Retina (tissue), 1 donor: ENCODE results near the gene PRPF31.

Experiments
- DNase-seq: peaks from one replicate; pipeline ENCODE4 v3.0.0-alpha.2; 2016

Gene PRPF31

DNA sequence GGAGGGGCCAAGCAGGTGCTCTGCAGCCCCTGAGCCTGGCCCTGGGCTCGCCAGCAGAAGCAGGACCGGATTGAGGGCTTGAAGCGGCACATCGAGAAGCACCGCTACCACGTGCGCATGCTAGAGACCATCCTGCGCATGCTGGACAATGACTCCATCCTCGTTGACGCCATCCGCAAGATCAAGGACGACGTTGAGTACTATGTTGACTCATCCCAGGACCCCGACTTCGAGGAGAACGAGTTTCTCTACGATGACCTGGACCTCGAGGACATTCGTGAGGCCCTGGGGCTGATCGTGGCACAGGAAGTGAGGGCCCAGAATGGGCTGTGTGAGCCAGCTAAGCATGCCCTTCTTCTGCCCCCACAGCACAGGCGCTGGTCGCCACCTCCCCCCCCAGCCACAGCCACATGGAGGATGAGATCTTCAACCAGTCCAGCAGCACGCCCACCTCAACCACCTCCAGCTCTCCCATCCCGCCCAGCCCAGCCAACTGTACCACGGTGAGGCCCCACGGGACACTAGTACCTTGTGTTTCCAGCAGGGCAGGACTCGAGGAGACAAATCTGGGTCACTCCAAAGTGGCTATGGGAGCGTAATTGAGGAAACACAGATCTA, 30.1 kb downstream of the PRPF31 start:
- no peak for DNase-seq

DNA sequence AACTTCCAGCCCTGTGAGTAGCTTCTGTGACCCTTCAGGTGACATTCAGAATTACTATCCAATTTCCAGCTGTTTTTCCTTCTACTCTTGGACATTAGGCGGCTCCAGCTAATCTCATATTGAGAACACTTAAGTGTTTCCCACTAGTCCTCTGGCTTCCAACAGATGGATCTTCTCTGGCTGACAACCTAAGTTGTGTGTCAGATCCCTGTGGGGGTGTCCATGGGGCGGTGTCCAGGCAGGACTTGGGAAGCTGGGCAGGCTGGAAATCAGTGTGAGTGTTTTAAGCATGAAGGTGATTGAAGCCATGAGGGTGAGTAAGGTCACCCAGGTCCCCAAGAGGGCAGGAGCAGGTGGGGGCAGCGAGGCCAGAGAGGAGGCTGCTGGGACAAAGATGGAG, 32.1 kb downstream of the PRPF31 start:
- no peak for DNase-seq

DNA sequence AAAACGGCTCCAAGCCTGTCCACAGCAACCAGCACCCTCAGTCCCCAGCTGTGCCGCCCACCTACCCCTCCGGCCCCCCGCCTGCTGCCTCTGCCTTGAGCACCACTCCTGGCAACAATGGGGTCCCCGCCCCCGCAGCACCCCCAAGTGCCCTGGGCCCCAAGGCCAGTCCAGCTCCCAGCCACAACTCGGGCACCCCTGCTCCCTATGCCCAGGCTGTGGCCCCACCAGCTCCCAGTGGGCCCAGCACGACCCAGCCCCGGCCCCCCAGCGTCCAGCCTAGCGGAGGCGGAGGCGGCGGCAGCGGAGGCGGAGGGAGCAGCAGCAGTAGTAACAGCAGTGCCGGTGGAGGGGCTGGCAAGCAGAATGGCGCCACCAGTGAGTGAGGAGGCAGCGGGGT, 32.6 kb downstream of the PRPF31 start:
- DNase-seq, result no peak

DNA sequence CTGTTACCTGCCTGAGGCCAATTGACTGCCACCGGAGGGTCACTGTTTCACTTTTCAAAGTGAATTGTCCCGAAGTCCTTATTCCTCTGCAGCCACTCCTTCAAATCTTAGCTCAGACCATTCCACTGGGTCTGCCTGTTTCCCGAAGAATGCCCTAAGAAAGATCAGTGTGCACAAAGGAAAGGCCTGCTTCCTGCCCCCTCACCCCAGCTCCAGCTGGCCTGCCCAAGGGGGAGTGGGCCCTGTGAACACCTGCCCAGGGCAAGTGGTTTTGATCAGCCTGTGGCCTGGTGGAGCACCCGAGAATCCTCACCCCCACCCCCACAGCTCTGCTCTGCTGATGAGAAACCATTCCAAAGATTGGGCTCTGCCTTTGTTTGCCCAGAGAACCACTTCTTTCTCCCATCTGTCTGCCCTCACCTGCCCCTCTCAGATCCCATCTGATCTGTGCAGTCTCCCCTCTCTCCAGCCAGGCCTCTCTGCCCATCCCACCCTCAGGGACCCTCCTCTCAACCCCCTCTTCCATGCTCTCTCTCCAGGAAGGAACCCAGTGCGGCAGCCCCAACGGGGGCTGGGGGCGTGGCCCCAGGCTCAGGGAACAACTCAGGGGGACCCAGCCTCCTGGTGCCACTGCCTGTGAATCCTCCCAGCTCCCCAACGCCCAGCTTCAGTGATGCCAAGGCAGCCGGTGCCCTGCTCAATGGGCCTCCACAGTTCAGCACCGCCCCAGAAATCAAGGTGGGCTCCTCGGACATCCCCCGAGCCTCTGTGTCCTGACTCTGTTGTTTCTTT, 33.7 kb downstream of the PRPF31 start:
- DNase-seq, result no peak

DNA sequence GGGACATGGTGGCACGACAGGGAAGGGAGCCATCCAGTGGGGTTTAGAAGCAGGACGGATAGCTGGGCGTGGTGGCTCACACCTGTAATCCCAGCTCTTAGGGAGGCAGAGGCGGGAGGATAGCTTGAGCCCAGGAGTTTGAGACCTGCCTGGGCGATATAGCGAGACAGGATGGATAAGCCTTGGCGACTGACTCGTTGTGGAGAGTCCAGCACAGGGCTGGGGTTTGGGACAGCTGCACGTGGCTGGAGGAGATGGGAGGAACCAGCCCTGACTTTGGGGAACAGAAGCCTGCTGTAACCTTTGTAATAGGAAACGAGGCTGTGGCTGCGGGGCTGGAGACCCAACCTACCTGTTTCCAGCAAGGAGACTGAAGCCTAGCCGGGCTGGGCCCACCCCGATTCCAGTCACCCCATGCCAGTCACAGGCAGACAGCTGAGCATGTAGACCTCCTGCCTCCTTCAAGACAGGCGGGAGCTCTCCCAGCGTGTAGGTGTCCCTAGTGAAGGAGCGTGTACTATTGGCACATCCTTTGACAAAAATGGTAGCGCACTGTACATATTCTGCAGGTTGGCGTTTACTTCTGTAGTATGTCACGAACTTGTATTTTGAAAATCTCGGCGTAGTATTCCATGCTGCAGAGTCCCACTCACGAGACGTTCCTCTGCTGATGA, 35.9 kb downstream of the PRPF31 start:
- no peak for DNase-seq

DNA sequence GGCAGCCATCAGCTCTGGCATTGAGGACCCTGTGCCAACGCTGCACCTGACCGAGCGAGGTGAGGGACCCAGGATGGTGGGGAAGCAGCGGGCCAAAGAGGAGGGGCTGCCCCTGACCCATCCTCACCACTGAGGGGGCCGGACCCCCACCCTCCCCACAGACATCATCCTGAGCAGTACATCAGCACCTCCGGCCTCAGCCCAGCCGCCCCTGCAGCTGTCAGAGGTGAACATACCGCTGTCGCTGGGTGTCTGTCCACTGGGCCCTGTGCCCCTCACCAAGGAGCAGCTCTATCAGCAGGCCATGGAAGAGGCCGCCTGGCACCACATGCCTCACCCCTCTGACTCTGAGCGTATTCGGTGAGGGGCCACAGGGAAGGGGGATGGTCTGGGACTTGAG, 36.7 kb downstream of the PRPF31 start:
- no peak for DNase-seq

DNA sequence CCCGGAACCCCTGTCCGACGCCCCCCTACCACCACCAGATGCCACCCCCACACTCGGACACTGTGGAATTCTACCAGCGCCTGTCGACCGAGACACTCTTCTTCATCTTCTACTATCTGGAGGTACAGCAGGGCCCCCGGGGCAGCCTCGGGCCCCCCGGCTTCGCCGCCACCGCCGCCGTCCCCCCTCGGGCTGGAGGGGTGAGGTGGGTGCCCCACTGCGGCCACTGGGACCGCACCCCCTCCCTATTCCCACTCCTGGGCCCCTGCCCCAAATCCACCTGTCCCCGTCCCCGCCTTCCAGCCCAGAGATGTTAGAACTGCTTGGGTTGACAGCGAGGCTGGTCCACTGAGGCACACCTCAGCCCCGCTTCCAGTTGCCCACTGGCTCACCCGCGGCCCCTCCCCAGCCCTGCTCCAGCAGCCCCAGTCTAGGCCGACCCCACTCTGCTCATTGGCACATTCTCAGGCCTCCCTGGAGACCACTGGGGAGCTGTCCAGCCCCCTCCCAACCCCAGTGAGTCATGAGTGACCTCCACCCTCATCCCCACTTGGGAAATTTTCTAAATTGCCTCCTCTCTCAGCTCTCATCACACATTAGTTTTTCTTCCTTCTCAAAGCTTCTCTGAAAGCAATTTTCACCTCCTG, 37.4 kb downstream of the PRPF31 start:
- DNase-seq, result no peak

DNA sequence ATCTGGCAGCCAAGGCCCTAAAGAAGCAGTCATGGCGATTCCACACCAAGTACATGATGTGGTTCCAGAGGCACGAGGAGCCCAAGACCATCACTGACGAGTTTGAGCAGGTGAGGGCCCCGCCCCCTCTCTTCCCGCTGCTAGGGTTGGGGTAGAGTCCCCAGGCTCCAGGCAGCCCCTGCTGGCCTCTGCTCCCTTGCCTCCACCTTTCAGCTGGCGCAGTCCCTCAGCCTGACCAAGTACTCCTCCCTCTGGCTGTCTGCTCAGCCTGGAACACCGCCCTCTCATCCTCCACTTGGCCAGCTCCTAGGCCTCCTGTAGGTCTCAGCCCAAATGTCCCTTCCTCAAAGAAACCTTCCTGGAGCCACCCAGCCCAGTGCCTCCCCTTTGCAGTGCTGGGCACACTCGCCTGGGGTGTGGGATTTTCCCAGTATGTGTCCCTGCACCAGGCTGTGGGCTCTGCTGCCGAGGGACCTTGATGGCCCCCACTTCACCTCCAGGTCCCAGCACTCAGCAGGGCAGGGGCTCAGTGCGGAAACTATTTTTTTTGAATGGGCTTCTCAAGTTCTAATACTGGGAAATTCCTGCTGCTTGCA, 38.3 kb downstream of the PRPF31 start:
- no peak for DNase-seq

DNA sequence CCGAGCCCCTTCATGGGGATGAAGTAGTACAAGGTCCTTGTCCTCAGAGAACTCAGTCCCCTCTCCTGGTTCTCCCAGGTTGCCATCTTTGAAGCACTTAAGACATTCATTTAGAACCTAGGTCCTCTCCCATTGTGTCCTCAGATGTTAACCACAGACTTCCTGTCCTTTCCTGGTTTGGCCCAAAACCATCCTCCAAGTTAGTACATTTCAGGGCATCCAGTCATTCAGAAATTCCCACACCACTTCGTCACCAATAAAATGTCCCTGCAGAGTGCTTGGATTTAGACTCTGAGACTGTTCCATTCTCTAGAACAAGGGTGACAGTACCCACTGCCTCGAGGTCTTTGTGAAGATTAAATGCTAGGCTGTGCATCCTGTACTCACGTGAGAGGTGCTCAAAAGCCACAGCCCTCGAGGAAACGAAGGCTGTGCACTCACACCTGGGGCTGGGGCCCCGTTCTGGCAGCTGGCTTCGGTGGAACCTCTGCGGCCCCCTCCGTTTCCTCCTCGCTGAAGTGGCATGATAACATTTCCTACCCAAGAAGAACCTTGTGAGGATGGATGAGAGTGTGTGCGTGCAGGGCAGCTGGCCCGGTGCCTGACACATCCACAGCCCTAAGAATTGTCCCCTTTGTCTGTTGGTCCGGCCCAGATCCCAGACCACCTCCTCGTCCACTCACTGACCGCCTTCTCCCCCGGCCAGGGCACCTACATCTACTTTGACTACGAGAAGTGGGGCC, 39.2 kb downstream of the PRPF31 start:
- DNase-seq, result no peak

DNA sequence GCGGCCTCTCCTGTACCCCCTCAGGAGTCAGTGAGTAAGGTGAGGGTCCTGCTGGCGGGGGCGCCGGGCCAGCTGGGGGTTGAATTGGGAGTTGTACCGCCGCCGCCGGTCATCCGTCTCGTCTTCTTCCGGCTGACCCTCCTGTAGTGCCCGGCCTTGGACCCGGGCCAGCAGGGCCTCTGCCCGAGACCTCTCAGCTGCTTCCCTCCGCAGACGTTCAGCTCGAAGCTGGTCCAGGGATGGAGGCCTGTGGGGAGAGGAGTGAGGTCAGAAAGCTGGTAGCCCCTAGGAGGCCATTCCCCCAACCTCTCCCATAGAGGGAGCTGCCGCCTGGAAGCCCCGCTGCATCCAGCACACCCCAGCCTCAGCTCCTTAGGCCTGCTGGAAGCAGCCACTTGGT, 40.1 kb downstream of the PRPF31 start:
- no peak for DNase-seq

DNA sequence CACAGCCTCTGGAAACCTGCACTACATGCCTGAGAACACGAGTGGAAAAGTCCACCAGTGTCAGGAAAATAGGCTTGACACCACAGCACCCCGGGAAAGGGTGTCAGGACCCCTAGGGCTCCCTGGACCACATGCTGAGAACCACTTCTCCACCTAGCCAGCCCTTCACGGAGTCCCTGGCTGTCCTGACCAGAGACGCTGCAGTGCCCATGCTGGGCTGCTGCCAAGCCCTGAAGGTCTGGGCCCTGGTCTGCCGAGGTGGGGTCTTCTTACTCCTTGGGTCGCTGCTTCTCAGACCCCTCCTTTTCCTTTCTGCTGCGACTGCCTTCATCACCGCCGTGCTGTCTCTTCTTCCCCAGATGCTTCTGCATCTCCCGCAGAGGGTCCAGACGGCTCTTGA, 40.9 kb downstream of the PRPF31 start:
- DNase-seq, result no peak

DNA sequence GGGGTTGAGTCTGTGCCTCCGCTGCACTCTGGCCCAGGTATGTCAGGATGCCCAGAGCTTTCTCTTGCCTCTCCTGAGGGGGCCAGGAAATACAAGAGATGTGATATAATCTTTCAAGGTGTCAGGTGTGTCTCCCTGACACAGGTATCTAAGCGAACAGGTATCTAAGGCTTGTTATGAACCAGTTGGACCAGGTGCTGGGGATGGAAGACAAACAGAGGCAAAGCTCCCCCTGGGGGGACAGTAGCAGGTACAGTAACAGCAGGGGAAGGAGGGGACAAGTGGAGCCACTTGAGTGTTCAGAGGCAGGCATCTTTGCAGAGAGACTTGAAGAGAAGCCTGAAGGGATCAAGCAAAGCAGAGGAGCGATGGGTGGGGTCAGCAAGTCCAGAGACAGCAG, 41.4 kb downstream of the PRPF31 start:
- DNase-seq, result no peak

DNA sequence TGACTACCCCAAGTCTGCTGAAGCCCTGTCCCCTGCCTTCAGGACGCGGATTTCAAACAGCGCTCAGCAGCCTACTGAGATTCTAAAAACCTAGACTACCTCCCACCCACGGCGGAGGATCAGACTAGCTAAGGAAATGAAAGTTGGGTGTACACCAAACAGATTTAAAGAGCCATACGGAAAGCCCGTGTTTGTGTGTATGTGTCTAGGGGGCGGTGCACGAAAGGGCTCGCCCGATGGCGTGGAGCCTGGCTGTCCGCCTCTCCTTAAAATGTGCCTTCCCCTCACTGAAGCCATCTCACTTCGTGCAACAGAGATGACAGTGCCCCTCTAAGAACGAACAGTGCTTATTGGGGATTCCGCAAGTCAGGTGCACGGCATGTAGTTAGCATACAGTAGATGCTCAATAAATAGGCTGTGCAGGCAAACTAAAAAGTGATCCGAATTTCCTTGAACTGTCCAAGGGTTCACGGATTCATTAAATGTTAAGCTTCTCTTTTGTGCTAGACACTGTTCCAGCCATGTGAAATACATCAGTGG, 43.3 kb downstream of the PRPF31 start:
- DNase-seq, result no peak

DNA sequence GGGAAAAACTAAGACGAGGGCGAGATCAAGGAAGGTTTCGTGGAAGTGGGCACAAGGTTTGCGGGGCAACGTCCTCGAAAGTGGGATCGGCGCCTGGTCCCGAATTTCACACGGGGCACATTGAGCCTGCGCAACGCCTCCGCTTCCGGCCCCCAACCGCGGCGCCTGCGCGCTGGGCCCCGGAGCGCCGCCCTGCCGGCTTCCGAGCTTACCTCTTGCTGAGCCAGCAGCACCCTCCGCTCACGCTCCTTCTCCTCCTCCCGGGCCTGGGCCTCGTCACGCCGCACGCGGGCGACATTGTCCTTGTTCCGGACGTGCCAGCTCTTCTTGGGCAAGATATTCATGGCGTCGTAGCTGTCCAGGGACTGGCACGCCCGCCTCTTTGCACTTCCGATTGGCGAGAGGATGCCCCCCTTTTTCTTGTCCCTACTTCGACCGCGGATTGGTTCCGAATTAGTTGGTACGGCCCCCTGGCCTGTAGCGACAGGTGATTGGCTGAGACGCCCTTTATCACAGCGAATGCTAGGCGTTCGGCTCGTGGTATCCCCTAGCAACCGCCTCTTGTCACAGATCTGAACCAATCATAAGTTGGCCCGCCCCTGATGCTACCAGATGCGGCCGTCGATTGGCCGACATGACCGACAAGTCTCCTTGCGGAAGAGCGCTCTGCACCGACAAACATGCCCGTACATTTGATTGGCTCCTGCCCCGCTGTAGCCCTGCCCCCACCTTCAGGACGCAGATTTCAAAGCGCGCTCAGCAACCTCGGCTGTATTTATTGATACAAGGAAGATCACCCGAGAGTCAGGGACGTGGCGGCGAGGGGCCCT, 44.0 kb downstream of the PRPF31 start, which contains the start of gene LENG1:
TSS of gene LENG1 (minus strand) at position 370 of the 830 bp plus-strand sequence. CDS start at position 344, 26 bp downstream.
- DNase-seq, result peak; percentile 98

DNA sequence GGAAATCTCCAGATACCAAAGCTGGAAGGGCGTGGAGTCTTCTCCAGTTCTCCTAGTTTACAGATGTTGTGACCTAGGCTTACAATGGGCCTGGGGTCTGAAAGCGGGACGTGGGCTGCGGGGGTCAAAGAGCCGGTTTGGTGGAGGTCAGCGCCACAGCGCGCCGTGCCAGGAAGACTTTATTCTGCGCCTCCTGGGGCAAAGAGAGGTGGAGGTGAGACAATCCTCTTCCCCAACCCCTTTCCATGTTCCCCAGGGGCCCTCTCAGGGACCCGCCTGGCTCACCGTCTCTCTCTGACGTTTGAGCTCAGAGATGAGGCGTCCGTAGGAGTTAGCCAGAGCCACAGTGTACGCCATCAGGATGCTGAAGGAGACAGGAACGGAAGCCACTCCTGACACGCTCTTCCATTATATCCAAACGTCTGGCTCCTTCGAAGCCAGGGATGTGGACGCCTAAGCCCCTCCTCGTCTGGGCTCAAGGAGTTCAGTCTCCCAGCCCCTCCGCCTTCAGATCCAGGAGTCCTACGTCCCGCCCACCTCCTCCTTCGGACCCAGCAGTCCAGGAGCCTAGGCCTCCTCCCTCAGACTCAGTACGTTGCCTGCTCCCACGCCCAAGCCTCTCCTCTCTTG, 44.7 kb downstream of the PRPF31 start:
- DNase-seq, result no peak

DNA sequence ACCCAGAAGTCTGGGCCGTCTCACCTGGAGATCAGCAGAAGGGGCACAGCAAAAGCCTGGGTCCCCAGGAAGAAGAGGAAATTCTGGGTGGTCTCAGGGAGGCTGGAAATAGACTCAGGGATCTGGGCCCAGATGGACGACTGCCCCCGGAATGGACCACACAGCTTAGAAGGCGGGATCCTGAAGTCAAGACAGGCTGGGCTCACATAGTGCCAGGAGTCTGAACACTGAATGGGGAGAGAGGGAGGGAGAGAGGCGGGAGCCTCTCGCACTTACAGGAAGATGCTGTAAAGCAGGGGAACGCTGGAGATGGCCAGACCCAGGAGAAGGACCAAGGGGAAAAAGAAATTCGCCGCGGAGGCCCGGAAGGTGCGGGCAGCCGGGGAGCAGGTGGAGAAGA, 45.3 kb downstream of the PRPF31 start:
- DNase-seq, result no peak

DNA sequence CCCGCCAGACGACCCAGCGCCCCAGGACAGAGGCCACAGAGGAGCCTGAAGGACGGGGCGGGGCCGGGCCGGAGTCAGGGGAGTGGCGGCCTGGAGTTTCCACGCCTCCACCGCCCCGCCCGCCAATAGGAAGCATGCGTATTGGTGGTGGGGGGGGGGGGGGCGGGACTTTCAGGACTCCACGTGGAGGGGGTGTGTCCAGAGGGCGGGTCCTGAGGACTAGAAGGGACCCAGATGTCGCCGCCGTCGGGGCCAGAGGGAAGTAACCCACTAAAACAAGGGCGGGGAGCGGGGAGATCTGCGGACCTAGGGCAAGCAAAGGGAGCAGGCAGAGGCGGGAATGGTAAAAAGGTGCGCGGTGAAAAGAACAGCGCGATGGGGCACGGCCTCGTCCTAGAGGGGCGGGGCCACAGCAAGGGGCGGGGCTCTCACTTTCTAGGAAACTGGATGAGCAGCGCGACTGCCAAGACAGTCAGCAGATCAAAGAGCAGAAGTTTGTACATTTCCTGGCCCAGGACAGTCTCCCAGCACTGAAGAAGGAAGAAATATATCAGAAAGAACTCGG, 46.8 kb downstream of the PRPF31 start:
- peak; percentile 61 for DNase-seq

DNA sequence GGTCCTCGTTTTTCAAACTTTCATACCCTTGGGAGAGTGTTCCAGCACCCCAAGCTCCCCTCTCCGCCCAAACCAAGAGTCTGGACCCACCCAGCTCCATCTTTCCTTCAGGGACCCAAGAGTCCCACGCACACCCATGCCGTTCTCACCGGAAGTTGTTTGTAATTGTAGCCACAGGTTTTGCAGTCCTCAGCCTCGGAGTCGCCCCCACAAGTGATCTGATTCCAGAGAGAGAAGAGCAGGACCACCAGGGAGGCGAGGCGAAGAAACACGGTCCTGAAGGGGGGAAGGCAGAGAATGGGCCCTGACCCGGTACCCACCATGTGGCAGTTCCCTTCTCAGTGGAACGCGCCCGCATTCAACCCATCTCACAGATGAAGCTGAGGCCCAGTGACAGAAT, 47.3 kb downstream of the PRPF31 start:
- DNase-seq, result no peak

DNA sequence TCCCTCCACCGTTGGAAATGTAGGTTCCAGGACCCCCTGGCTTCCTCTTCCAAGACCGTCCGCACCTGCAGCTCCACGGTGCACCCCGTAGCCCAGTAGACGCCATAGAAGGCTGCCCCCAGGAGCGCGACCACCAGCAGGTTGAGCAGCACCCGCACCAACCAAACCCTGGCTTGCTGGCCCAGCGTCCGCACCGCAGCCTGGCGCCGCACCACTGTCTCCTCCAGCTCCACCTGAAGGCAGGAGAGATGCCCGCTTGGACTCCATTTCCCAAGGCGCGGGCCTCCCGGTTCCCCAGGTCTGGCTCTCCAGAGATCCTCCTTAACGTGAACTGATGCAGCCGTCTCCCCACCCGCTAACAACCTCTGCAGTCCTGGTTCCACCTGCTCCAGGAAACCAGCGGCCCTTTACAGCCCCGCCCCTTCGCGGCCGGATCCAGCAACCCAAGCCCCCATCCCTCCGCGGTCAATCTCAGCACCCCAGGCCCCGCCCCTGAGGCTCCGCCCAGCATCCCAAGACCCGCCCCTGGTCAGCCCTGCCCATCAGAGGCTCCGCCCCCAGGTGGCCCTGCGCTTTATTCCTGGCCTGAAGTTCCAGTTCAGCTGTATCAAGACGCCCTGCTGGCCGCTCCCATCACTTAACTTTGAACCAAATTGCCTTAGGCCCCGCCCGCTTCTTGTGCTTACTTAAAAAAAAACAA, 49.0 kb downstream of the PRPF31 start:
- no peak for DNase-seq

DNA sequence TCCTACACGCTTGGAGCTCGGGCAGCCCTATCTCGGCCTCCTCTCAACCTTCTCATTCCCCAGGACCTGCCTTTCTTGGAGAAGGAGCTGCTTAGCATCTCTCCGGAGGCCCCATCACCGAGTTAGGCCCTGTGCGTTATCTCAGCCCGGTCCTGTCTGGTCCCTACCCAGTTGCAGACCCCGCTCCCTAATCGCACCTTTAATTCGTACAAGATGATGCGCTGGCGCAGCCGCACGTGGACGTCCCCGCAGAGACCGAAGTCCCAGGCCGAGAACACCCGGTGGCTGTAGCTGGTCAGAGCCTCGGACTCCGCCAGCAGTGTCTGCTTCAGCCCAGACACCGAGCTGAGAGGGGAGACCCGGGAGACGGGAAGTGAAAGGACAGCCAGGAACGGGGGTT, 49.7 kb downstream of the PRPF31 start:
- no peak for DNase-seq
